HG03442 (cell line): ENCODE data around the gene ARL5B.

Experiments used
- ATAC-seq: cut with Tn5 transposase; IDR thresholded peaks from one replicate; pipeline ENCODE4 v1.9.1; 2021; ENCODE audit warnings: mild to moderate bottlenecking, moderate library complexity; ENCODE audit not compliant: unreplicated experiment

ARL5B gene

DNA sequence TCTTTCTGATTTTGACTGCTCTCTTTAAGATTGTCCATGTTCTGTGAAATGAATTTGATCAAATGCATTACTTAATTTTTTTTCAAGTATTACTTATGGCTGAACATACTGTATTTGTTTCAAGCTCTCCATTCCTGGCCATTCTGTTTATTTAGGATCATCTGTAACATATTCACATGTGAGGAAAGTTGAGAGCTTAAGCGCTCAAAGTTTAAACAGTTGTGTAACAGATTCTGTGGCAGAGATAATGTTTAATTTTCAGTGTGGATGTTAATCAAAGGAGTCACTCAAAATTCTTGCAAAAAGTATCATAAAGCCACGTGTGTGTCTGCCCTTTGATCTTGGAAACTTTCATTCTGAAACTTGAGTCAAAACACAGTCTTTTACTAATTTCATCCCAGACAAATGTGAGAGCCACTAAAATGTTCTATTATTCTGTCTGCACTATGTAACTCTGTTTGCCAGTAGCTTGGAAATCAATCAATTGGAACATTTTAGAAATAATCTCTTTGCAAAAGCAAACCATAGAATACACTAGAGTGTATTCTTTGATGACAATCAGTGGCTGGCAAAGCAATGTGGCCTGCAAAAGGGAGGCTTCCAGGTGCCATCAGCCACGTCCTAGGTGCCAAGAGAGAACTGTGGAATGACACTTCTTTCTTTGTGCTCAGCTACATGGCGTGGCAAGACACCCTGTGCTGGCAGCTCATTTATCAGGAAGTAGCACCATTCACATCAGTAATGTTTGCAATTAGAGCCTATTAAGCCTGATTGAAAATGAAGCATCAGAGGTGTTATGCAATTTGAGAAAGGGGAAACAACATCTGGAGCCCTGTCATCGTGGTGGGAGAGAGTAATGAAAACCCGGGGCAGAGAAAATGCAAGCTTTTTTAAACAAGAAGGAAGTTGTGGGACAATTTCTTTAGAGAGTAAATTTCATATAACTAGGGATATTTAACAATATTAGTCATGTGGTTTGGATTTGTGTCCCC, 40.9 kb downstream of the ARL5B start:
- no peak for ATAC-seq

DNA sequence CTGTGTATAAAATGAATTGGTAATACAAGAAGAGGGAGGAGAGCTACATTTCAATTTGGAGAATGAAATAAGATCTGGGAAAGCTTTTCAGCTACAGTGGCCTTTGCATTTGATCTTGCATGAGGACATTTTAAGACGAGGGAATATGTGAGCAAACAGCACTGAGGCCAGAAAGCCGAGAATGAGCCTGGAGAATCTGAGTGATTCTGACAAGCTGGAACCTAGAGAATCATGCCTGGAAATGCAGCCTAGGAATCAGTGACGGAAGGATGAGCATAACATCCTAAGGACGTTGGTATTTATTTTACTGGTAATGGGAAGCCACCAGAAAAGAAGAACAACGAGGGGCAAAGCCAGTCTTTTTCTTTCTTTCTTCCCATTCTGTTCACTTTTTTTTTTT, 44.3 kb downstream of the ARL5B start:
- ATAC-seq = no peak

DNA sequence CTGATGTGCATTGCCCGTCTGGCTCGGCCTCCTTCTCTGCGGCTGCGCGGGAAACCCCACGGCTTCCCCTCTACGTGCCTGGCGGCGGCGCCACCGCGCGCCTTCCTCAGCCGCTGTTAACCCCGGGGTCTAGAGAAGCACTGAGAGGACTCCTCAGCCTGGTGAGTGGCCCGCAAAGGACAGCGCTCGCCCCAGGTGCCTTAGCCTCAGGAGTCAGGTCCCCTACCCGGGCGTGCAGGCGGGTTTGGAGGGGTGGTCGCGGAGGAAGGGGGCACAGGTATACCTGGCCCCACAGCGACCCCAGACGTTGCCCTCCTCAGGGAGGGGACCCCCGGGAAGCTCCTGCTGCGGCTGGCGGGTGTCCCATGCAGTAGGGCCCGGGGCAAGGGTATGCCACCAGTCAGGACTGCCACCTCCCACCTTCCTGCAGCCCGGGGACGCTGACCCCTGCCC, 51.0 kb downstream of the ARL5B start:
- ATAC-seq = no peak

DNA sequence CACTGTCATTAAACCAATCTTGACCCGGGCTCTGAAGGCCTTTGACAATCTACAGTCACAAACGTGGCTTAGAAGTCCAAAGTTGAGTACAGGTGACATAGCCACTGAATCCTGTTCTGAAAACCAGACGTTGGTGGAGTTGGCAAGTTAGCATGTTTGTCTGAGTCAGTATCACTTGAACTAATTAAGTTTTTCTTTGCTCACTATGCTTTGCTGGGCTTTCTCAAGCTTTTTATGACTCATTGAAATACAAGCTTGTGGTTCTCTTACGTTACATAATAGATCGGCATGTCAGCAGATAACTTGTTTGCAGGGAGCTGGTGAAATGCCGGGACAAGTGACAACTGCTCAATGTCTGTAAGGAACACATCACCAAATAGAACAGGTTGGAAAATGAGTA, 53.8 kb downstream of the ARL5B start:
- no peak for ATAC-seq

- no peak for ATAC-seq
Observed at GRCh38 chr10:18718991-18719390, 59.8 kb downstream of the ARL5B start.

GRCh38 chr10:18719811-18720210, 60.6 kb downstream of the ARL5B start:
- no peak for ATAC-seq

- ATAC-seq = no peak
Observed at GRCh38 chr10:18721067-18721466, 61.8 kb downstream of the ARL5B start.

DNA sequence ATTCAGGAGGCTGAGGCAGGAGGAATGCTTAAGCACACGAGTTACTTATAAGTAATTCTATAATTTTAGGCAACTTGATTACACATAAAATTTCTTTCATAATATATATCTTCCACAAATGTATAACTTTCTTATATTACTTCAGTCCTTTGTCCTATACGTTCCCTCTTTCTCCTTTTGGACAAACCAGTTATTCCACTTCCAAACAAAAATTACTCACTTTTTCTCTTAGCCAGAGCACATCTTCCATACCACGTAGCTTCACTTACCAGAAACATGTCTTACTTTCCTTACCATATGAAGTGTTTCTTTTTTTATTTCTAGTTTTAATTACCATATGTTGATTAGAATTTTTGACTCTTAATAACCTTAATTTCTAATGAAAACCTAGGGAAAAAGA, 64.6 kb downstream of the ARL5B start:
- ATAC-seq = no peak
